Measurements from ENCODE around the gene RNF212.

RNF212 gene

GRCh38 chr4:1084796-1085403, 28.5 kb downstream of the RNF212 start:
- H2AFZ ChIP-seq (ENCODE audit: low read depth, low read length) = no peak overlapping the region
- H4K20me1 ChIP-seq (ENCODE audit: insufficient read depth, low read length) = no peaks in the 10 kb centered on the region
- no peaks in the 10 kb centered on the region for H3K4me1 ChIP-seq (ENCODE audit: low read length)
- peaks cover 3% of the 10 kb centered on the region; the same call in 1 of the 2 replicates for H3K27me3 ChIP-seq (ENCODE audit: low read depth, low read length)
- no peaks in the 10 kb centered on the region for H3K79me2 ChIP-seq (ENCODE audit: low read length)
- no peaks in the 10 kb centered on the region for H3K36me3 ChIP-seq (replicated peaks; ENCODE audit: low read depth, low read length)
- H3K9me3 ChIP-seq (ENCODE audit: insufficient read depth, low read length) = no peaks in the 10 kb centered on the region
- no peak for TF ChIP-seq EZH2phosphoT487 (IDR thresholded peaks at IDR 0.05; ENCODE audit: low read depth)
- no peak for TF ChIP-seq CTCF (IDR thresholded peaks at IDR 0.05; ENCODE audit: low read depth, low read length)
- no peak overlapping the region for H3K4me3 ChIP-seq (ENCODE audit: low read length)
- H3K9ac ChIP-seq (ENCODE audit: low read length) = no peak overlapping the region
- H3K27ac ChIP-seq (ENCODE audit: low read length) = no peak overlapping the region
- no peak overlapping the region for H3K4me2 ChIP-seq (ENCODE audit: low read length)

GRCh38 chr4:1084394-1084793, 29.0 kb downstream of the RNF212 start:
- Histone ChIP-seq H3K4me3 (ENCODE audit: low read length) (no peak overlapping the region), H3K27me3 (ENCODE audit: low read depth, low read length) (peaks cover 3% of the 10 kb centered on the region; the same call in 1 of the 2 replicates), H2AFZ (ENCODE audit: low read depth, low read length) (no peak overlapping the region), H3K9ac (ENCODE audit: low read length) (no peak overlapping the region), H3K36me3 (replicated peaks; ENCODE audit: low read depth, low read length) (no peaks in the 10 kb centered on the region), H3K4me1 (ENCODE audit: low read length) (no peaks in the 10 kb centered on the region), H3K27ac (ENCODE audit: low read length) (no peak overlapping the region), H3K79me2 (ENCODE audit: low read length) (no peaks in the 10 kb centered on the region), H3K4me2 (ENCODE audit: low read length) (no peak overlapping the region), H3K9me3 (ENCODE audit: insufficient read depth, low read length) (no peaks in the 10 kb centered on the region), H4K20me1 (ENCODE audit: insufficient read depth, low read length) (no peaks in the 10 kb centered on the region)
- TF ChIP-seq CTCF (IDR thresholded peaks at IDR 0.05; ENCODE audit: low read depth, low read length) (no peak), EZH2phosphoT487 (IDR thresholded peaks at IDR 0.05; ENCODE audit: low read depth) (no peak)

GRCh38 chr4:1082215-1083182, 30.9 kb downstream of the RNF212 start:
- TF ChIP-seq CTCF (IDR thresholded peaks at IDR 0.05; ENCODE audit: low read depth, low read length) (no peak), EZH2phosphoT487 (IDR thresholded peaks at IDR 0.05; ENCODE audit: low read depth) (no peak)
- H3K4me3 ChIP-seq (ENCODE audit: low read length) = no peak overlapping the region
- no peak overlapping the region for H3K4me2 ChIP-seq (ENCODE audit: low read length)
- H3K9me3 ChIP-seq (ENCODE audit: insufficient read depth, low read length) = no peaks in the 10 kb centered on the region
- H3K9ac ChIP-seq (ENCODE audit: low read length) = no peak overlapping the region
- no peaks in the 10 kb centered on the region for H3K36me3 ChIP-seq (replicated peaks; ENCODE audit: low read depth, low read length)
- no peaks in the 10 kb centered on the region for H4K20me1 ChIP-seq (ENCODE audit: insufficient read depth, low read length)
- peaks cover 6% of the 10 kb centered on the region; the same call in 1 of the 2 replicates for H3K27me3 ChIP-seq (ENCODE audit: low read depth, low read length)
- no peak overlapping the region for H3K27ac ChIP-seq (ENCODE audit: low read length)
- no peak overlapping the region for H2AFZ ChIP-seq (ENCODE audit: low read depth, low read length)
- no peaks in the 10 kb centered on the region for H3K79me2 ChIP-seq (ENCODE audit: low read length)
- no peaks in the 10 kb centered on the region for H3K4me1 ChIP-seq (ENCODE audit: low read length)

GRCh38 chr4:1081689-1082040, 31.7 kb downstream of the RNF212 start:
- Histone ChIP-seq H3K79me2 (ENCODE audit: low read length) (no peaks in the 10 kb centered on the region), H3K27ac (ENCODE audit: low read length) (no peak overlapping the region), H3K9me3 (ENCODE audit: insufficient read depth, low read length) (no peaks in the 10 kb centered on the region), H3K9ac (ENCODE audit: low read length) (no peak overlapping the region), H4K20me1 (ENCODE audit: insufficient read depth, low read length) (no peaks in the 10 kb centered on the region), H2AFZ (ENCODE audit: low read depth, low read length) (no peak overlapping the region), H3K36me3 (replicated peaks; ENCODE audit: low read depth, low read length) (no peaks in the 10 kb centered on the region), H3K4me1 (ENCODE audit: low read length) (no peaks in the 10 kb centered on the region), H3K4me2 (ENCODE audit: low read length) (no peak overlapping the region), H3K4me3 (ENCODE audit: low read length) (no peak overlapping the region), H3K27me3 (ENCODE audit: low read depth, low read length) (peaks cover 6% of the 10 kb centered on the region; the same call in 1 of the 2 replicates)
- no peak for TF ChIP-seq EZH2phosphoT487 (IDR thresholded peaks at IDR 0.05; ENCODE audit: low read depth)
- TF ChIP-seq CTCF (IDR thresholded peaks at IDR 0.05; ENCODE audit: low read depth, low read length) = no peak

Data from OCI-LY3 (cell line).